NT2/D1 (cell line): ENCODE measurements around the gene FILIP1L.
"Not testable (repeated sequence)": the region's sequence is repeated elsewhere in the genome, so short reads cannot be mapped to it uniquely, and the experiment has no call there.

Source experiments
- DNase-seq: peaks from one replicate; pipeline ENCODE4 v3.0.0-alpha.2; 2011; ENCODE audit warnings: low read depth, low spot score
- H3K27me3 ChIP-seq: 2 replicates; pipeline ENCODE4 v1.6.0; 2011; ENCODE audit warnings: mild to moderate bottlenecking; ENCODE audit not compliant: insufficient read length, insufficient read depth
- H3K36me3 ChIP-seq: 2 replicates; pipeline ENCODE4 v1.6.1; 2011; ENCODE audit warnings: mild to moderate bottlenecking, low read length, mixed read lengths; ENCODE audit not compliant: insufficient read depth, insufficient read length
- H3K4me1 ChIP-seq: 2 replicates; pipeline ENCODE4 v1.5.1; 2011; ENCODE audit not compliant: insufficient read depth, insufficient read length
- H3K4me3 ChIP-seq: 2 replicates; pipeline ENCODE4 v1.5.1; 2011; ENCODE audit warnings: low read depth; ENCODE audit not compliant: insufficient read length
- H3K9ac ChIP-seq: 2 replicates; pipeline ENCODE4 v1.6.0; 2011; ENCODE audit warnings: low read depth; ENCODE audit not compliant: insufficient read length
- H3K9me3 ChIP-seq: 2 replicates; pipeline ENCODE4 v1.5.1; 2011; ENCODE audit warnings: mild to moderate bottlenecking, low read length; ENCODE audit not compliant: insufficient read depth
- SUZ12 ChIP-seq: IDR thresholded peaks from 2 replicates; pipeline ENCODE4 v1.6.1; 2011; ENCODE audit not compliant: insufficient read length, insufficient read depth; ENCODE audit errors: extremely low read depth
- YY1 ChIP-seq: IDR thresholded peaks from 2 replicates; pipeline ENCODE4 v1.6.1; 2011; ENCODE audit not compliant: insufficient read length, insufficient read depth
- ZNF274 ChIP-seq: IDR thresholded peaks from 2 replicates; pipeline ENCODE4 v1.6.1; 2011; ENCODE audit warnings: mild to moderate bottlenecking, low read depth, low read length

Gene FILIP1L

DNA sequence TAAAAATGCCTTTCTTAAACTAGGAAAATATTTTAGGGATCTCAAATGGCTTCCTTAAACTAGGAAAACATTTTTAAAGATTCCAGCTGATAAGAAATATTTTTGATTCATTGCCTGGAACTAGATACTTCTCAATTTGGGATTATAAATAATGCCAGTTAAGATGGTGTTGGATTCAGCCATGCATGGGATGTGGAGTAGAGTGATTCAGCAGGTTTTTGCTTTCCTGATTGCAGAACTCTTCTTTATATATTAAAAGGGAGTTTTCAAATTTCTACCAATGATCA is 15.6 kb downstream of the FILIP1L start:
- Histone ChIP-seq H3K9me3 (no peaks in the 10 kb centered on the region), H3K4me3 (no peak overlapping the region), H3K36me3 (no peaks in the 10 kb centered on the region), H3K4me1 (no peaks in the 10 kb centered on the region), H3K27me3 (no peaks in the 10 kb centered on the region), H3K9ac (no peak overlapping the region)
- no peak for TF ChIP-seq ZNF274
- no peak for TF ChIP-seq YY1
- TF ChIP-seq SUZ12 = no peak
- no peak for DNase-seq

- Histone ChIP-seq H3K9ac (no peak overlapping the region), H3K4me1 (no peaks in the 10 kb centered on the region), H3K36me3 (no peaks in the 10 kb centered on the region), H3K27me3 (no peaks in the 10 kb centered on the region), H3K9me3 (no peaks in the 10 kb centered on the region), H3K4me3 (no peak overlapping the region)
- DNase-seq = no peak
- no peak for TF ChIP-seq SUZ12
- no peak for TF ChIP-seq ZNF274
- TF ChIP-seq YY1 = no peak
Measured at GRCh38 chr3:100097919-100098783, 16.1 kb downstream of the FILIP1L start.

GRCh38 chr3:100096866-100097265 is 17.4 kb downstream of the FILIP1L start:
- Histone ChIP-seq H3K27me3 (no peaks in the 10 kb centered on the region), H3K9ac (no peak overlapping the region), H3K36me3 (no peaks in the 10 kb centered on the region), H3K4me3 (no peak overlapping the region), H3K4me1 (no peaks in the 10 kb centered on the region), H3K9me3 (no peaks in the 10 kb centered on the region)
- DNase-seq = no peak
- TF ChIP-seq SUZ12 (no peak), ZNF274 (no peak), YY1 (no peak)

- not testable (repeated sequence) for H3K36me3 ChIP-seq, H3K9ac ChIP-seq, H3K27me3 ChIP-seq, H3K9me3 ChIP-seq, H3K4me3 ChIP-seq, DNase-seq, H3K4me1 ChIP-seq
Measured at GRCh38 chr3:100096286-100096685, 18.0 kb downstream of the FILIP1L start.

GRCh38 chr3:100093831-100094230 is 20.5 kb downstream of the FILIP1L start:
- Histone ChIP-seq H3K4me1 (peaks cover 2% of the 10 kb centered on the region), H3K27me3 (no peaks in the 10 kb centered on the region), H3K9me3 (no peaks in the 10 kb centered on the region), H3K4me3 (no peak overlapping the region), H3K36me3 (no peaks in the 10 kb centered on the region), H3K9ac (no peak overlapping the region)
- no peak for DNase-seq
- TF ChIP-seq ZNF274 = no peak

DNA sequence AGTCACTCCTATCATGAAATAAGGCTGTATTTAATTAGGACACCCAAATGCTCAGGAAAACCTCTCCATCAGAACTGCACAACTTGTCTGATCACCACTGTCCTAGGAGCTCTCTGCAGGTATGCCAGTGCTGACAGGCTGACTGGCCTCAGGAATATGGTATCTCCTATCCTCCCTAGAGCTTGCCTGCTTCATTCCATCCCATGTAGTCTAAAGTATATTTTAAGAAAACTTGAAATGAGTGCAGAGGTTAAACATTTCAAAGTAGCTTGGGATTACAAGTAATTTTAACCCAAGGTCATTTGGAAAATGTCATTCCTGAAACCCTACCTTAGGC is 23.7 kb downstream of the FILIP1L start:
- no peaks in the 10 kb centered on the region for H3K9me3 ChIP-seq
- H3K9ac ChIP-seq = no peak overlapping the region
- H3K4me1 ChIP-seq = peaks cover 2% of the 10 kb centered on the region
- DNase-seq = no peak
- TF ChIP-seq ZNF274 (no peak), YY1 (no peak), SUZ12 (no peak)
- no peaks in the 10 kb centered on the region for H3K27me3 ChIP-seq
- H3K36me3 ChIP-seq = no peaks in the 10 kb centered on the region
- no peak overlapping the region for H3K4me3 ChIP-seq

DNA sequence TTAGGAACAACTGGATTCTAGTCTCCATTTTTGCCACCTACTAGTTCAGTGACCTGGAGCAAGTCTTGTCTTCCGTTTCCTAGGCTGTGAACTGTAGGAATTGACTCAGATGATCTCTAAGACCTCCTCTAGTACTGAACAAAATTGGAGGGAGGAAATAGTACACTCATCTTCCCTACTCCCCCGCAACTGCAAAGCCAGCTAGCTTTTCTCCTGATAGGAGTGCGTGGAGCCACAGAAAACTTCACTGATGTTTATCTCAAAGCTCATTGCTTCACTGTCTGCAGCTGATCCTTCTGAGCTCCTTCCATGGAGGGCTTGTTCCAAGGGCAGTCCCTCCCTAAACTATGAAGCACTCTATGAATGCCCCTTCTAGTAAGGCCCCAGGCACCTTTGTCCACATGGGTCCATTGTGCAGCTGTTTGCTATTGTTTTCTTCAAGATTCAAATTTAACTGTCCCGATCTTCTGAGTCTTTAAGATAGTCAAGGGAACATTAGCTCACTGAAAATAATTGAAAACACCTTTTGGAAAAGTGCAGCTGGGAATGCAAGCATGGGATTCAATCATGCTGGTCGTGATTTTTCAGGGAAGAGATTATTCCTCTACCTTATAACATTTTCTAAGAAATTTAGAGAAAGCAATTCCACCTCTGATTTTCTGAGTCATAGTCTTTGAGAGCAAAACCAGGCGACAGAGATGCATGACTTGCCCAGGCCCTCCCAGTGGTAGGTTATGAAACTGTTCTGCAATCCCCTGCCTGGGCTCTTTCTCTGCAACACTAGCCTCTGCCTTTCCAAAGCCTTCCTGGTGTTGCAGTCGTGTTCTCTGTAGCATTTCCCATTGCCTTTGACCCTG is 24.3 kb downstream of the FILIP1L start:
- TF ChIP-seq ZNF274 = no peak
- no peak for TF ChIP-seq YY1
- TF ChIP-seq SUZ12 = no peak
- H3K36me3 ChIP-seq = no peaks in the 10 kb centered on the region
- DNase-seq = no peak
- no peak overlapping the region for H3K9ac ChIP-seq
- H3K4me1 ChIP-seq = peaks cover 2% of the 10 kb centered on the region
- H3K4me3 ChIP-seq = no peak overlapping the region
- no peaks in the 10 kb centered on the region for H3K27me3 ChIP-seq
- H3K9me3 ChIP-seq = no peaks in the 10 kb centered on the region
